Activated CD4-positive, alpha-beta T cell treated with anti-CD3 and anti-CD28 coated beads for 36 hours (primary cell): ENCODE data around the gene ECSCR. TPM values are rescaled to one million over a fixed set of nuclear protein-coding genes. Genes with fewer than 3 reads are reported as not detected.
A peak's percentile ranks its signal among the peaks of the same experiment; 100 is the strongest.
"Not testable (repeated sequence)": the region's sequence is repeated elsewhere in the genome, so short reads cannot be mapped to it uniquely, and the experiment has no call there.

ENCODE experiments used
- ATAC-seq: fragments of 200-7000 bp; cut with Tn5 transposase; one replicate; pipeline ENCODE4 v1.10.0; 2021; ENCODE audit warnings: mild to moderate bottlenecking, moderate library complexity
- CTCF ChIA-PET: fragments of 350-600 bp; sonication (Branson Sonifier 250); formaldehyde crosslinking; loops from one replicate; lab custom pipeline; 2021; ENCODE audit warnings: antibody characterized with exemption; lab: Charles Lee
- POLR2A ChIA-PET: fragments of 350-600 bp; sonication (Branson Sonifier 250); formaldehyde crosslinking; loops from one replicate; lab custom pipeline; 2021; ENCODE audit warnings: antibody characterized with exemption, inconsistent platforms; lab: Charles Lee
- DNase-seq: peaks from one replicate; pipeline ENCODE4 v3.0.0-alpha.2; 2020
- H3K27ac Mint-ChIP-seq: one replicate; pipeline ENCODE4 v1.8.0; 2021; ENCODE audit warnings: mixed read lengths
- H3K27me3 Mint-ChIP-seq: one replicate; pipeline ENCODE4 v1.8.0; 2021; ENCODE audit warnings: mixed read lengths
- H3K36me3 Mint-ChIP-seq: one replicate; pipeline ENCODE4 v1.8.0; 2021; ENCODE audit warnings: low read depth, mixed read lengths
- H3K4me1 Mint-ChIP-seq: one replicate; pipeline ENCODE4 v1.8.0; 2021; ENCODE audit warnings: mixed read lengths
- H3K4me3 Mint-ChIP-seq: one replicate; pipeline ENCODE4 v1.8.0; 2021; ENCODE audit warnings: mild to moderate bottlenecking, moderate library complexity, mixed read lengths
- H3K9me3 Mint-ChIP-seq: one replicate; pipeline ENCODE4 v1.8.0; 2021; ENCODE audit warnings: low read depth, mixed read lengths
- intact Hi-C, 2 experiments: fragments of 100-400 bp; cut with DNase I in 1 of 2; cut with micrococcal nuclease in 1 of 2; formaldehyde crosslinking; loops; one replicate each; pipeline versions ENCODE4 v1.14.2 to v1.15.1; 2022 to 2024; cut with DNase I, micrococcal nuclease
- total RNA-seq, 2 experiments: library from RNA; stranded (reverse); gene quantifications; one replicate each; pipeline ENCODE4 v1.2.3, GENCODE V29; 2021

Gene ECSCR
- total RNA-seq, 2 experiments from 2014 or later: 0.83 to 2.6 TPM

DNA sequence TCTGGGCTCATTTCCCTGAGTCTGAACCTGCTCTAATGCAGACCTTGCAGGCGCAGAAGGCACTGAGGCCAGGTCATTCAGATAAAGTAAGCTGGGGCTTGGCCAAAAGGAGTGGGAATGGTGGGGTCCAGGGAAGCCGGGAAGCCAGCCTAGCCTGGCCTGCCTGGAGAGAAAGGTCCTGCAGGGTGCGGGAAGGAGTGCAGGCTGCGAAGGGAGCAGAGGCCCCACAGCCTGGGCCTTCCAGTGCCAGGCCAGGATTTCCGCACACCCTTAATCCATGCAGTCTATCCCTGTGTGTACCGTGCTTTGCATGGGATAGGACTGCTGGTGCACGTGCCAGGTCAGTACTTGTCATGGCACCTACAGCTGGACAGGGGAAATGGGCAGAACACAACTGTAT lies 23.7 kb upstream of the ECSCR start:
- ChIA-PET CTCF (interaction anchor here (0.5 to 1.0 kb wide), 2 partner anchors 27 to 226 kb away, joined by 3 read pairs; no protein-coding TSS in a partner anchor), POLR2A (interaction anchor here (0.6 kb wide), 1 partner anchor 29 kb away, joined by 3 read pairs; no protein-coding TSS in a partner anchor)
- Mint-ChIP-seq H3K4me1 (peaks cover 15% of the 10 kb centered on the region), H3K9me3 (no peaks in the 10 kb centered on the region), H3K27me3 (no peaks in the 10 kb centered on the region), H3K36me3 (no peaks in the 10 kb centered on the region), H3K27ac (no peak overlapping the region), H3K4me3 (no peak overlapping the region)
- no peak for DNase-seq
- no peak for ATAC-seq
- intact Hi-C loops: no loop called here

DNA sequence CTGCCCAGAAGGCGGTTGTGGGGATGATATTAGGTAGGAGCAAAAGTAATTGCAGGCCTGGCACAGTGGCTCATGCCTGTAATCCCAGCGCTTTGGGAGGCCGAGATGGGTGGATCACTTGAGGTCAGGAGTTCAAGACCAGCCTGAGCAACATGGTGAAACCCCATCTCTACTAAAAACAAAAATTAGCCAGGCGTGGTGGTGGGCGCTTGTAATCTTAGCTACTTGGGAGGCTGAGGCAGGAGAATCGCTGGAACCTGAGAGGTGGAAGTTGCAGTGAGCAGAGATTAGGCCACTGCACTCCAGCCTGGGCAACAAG lies 20.3 kb upstream of the ECSCR start:
- not testable (repeated sequence) for ATAC-seq, H3K9me3 Mint-ChIP-seq, H3K27me3 Mint-ChIP-seq, DNase-seq
- Mint-ChIP-seq H3K4me1 (peaks cover 31% of the 10 kb centered on the region), H3K27ac (peak overlapping the region; percentile 99), H3K4me3 (peak overlapping the region; percentile 88), H3K36me3 (peaks cover 25% of the 10 kb centered on the region)
- intact Hi-C loops: loop anchor here (1.0 to 2.0 kb wide), 9 partner anchors 24 to 80 kb away; partner anchors contain the start of genes DNAJC18 (in 2 of the 2) and UBE2D2 (in 1 of the 2)
- ChIA-PET POLR2A (interaction anchor here (0.7 to 2.6 kb wide), 12 partner anchors 9 to 187 kb away, joined by 3 to 22 read pairs (median 8); partner anchors contain the start of genes DNAJC18, SMIM33 and UBE2D2), CTCF (interaction anchor here (0.6 to 3.8 kb wide), 14 partner anchors 9 to 912 kb away, joined by 3 to 32 read pairs (median 4); partner anchors contain the start of genes DNAJC18 and UBE2D2)

DNA sequence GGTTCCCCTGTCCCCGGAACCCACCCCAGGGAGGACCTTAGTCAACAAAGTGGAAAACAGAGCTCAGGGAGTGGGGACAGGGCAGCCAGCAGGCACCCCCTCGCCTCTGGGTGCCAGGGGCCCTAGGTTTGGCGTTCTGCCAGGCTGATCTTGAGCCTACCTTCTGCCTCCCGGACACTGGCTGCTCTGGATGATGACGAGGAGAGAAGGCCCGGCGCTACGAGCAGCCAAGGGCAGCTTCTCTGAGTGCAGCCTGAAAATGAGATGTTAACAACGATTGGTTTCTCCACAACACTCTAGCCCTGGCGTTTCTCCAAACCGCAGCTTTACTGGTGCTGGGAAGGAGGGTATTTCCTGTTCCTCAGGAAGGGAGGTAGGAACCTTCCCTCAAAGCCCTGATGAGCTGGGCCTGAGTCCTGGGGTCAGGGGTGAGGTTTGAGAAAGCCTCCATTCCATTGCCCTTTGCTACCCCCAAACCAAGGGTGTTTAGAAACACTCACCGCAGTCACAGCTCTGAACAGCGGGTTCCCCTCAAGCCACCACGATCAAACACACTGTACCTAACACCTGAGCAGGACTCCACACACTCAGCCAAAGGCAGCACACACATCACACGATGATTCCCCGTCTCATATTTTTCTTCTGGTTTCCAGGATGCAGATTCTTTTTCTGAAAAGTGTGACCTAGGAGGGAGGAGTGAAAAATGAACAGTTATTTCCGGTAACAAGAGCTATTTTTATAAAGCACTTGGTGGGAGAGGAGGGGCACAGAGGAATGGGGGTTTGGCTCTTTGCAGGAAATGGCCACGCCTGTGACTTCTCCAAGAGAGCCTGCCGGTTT lies 19.7 kb upstream of the ECSCR start, which contains the start of gene STING1:
TSS of gene STING1 (minus strand) at position 709 of the 840 bp plus-strand sequence. CDS start 1,054 bp downstream, outside the sequence.
- POLR2A ChIA-PET: interaction anchor here (0.6 to 2.6 kb wide), 16 partner anchors 9 to 187 kb away, joined by 3 to 22 read pairs (median 6); partner anchors contain the start of genes DNAJC18, SMIM33 and UBE2D2

DNA sequence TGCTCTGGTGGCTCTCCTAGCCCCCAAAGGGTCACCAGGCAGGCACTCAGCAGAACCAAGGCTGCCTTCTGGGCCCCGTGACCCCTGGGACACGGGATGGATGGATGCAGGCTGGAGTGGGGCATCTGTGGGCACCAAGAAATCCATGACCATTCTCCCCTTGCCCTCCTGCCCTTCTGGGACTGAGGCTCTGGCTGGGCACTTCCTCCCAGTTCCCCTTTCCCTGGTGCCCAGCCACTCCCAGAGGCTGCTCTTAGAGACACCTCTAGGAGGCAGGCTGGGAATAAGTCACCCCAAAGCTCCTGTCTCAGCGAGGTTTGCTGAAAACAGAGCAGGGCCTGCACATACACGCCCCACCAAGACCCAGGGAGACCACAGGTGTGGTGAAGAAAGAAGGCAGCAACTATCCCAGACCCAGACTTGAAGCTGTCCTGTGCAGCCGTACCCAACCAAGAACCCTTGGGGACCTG lies 19.1 kb upstream of the ECSCR start:
- Mint-ChIP-seq H3K27me3 (no peaks in the 10 kb centered on the region), H3K4me1 (peaks cover 39% of the 10 kb centered on the region), H3K4me3 (peak overlapping the region; percentile 88), H3K9me3 (no peaks in the 10 kb centered on the region), H3K27ac (peak overlapping the region; percentile 99), H3K36me3 (peaks cover 34% of the 10 kb centered on the region)
- ChIA-PET POLR2A (interaction anchor here (0.7 to 2.6 kb wide), 13 partner anchors 11 to 82 kb away, joined by 3 to 22 read pairs (median 6); partner anchors contain the start of genes DNAJC18, SMIM33 and SPATA24), CTCF (interaction anchor here (1.0 to 3.8 kb wide), 11 partner anchors 8 to 68 kb away, joined by 3 to 32 read pairs (median 7); partner anchors contain the start of genes DNAJC18 and SMIM33)
- DNase-seq (peak; percentile 52), ATAC-seq (peak; percentile 37)
- intact Hi-C loops: loop anchor here (1.0 to 2.0 kb wide), 9 partner anchors 22 to 80 kb away; partner anchors contain the start of genes DNAJC18 (in 2 of the 2) and UBE2D2 (in 1 of the 2)

More for the DNA sequence above, 19.7 kb upstream of the ECSCR start, which contains the start of gene STING1:
- intact Hi-C loops: loop anchor here (1.0 to 2.0 kb wide), 9 partner anchors 23 to 79 kb away; partner anchors contain the start of genes DNAJC18 (in 2 of the 2) and UBE2D2 (in 1 of the 2)
- peak within 1 kb of the TSS; percentile 99 for H3K27ac Mint-ChIP-seq
- peaks cover 30% of the 10 kb centered on the region for H3K36me3 Mint-ChIP-seq
- peak; percentile 84 for DNase-seq
- CTCF ChIA-PET: interaction anchor here (0.6 to 3.8 kb wide), 18 partner anchors 8 to 911 kb away, joined by 3 to 32 read pairs (median 4); partner anchors contain the start of genes DNAJC18, SMIM33 and UBE2D2
- H3K4me1 Mint-ChIP-seq: peaks cover 35% of the 10 kb centered on the region
- H3K27me3 Mint-ChIP-seq: no peaks in the 10 kb centered on the region
- H3K9me3 Mint-ChIP-seq: no peaks in the 10 kb centered on the region
- peak within 1 kb of the TSS; percentile 88 for H3K4me3 Mint-ChIP-seq
- ATAC-seq: peak; percentile 64

DNA sequence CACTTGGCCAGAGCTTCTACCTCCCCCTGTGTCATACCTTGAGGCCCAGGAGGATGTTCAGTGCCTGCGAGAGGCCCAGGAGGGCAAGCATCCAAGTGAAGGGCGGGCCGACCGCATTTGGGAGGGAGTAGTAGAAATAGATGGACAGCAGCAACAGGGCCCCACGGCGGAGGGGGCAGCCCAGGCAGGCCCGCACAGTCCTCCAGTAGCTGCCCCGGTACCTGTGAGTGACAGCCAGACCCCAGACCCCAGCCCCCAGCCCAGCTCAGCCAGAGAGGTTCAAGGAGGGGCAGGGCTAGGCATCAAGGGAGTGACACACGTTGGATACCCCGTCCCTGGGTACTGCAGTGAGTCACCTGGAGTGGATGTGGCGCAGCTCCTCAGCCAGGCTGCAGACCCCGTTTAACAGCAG lies 18.6 kb upstream of the ECSCR start:
- ATAC-seq: peak; percentile 67
- H3K4me1 Mint-ChIP-seq: peaks cover 43% of the 10 kb centered on the region
- peaks cover 38% of the 10 kb centered on the region for H3K36me3 Mint-ChIP-seq
- POLR2A ChIA-PET: interaction anchor here (0.5 to 2.6 kb wide), 9 partner anchors 10 to 90 kb away, joined by 3 to 22 read pairs (median 6); partner anchors contain the start of genes DNAJC18, SMIM33 and SPATA24
- H3K27ac Mint-ChIP-seq: peak overlapping the region; percentile 99
- peak; percentile 66 for DNase-seq
- CTCF ChIA-PET: interaction anchor here (1.0 to 3.8 kb wide), 9 partner anchors 7 to 69 kb away, joined by 3 to 32 read pairs (median 7); partner anchors contain the start of genes DNAJC18 and SMIM33
- no peaks in the 10 kb centered on the region for H3K9me3 Mint-ChIP-seq
- H3K27me3 Mint-ChIP-seq: no peaks in the 10 kb centered on the region
- peak overlapping the region; percentile 88 for H3K4me3 Mint-ChIP-seq
- intact Hi-C loops: no loop called here

DNA sequence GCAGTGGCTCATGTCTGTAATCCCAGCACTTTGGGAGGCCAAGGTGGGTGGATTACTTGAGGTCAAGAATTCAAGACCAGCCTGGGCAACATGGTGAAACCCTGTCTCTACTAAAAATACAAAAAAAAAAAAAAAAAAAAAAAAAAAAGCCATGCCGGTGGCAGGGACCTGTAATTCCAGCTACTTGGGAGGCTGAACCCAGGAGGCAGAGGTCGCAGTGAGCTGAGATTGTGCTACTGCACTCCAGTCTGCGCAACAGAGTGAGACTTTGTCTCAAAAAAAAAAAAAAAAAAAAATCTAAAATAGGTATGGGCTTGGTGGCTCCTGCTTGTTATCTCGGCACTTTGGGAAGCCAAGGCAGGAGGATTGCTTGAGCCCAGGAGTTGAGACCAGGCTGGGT lies 17.2 kb upstream of the ECSCR start:
- CTCF ChIA-PET: interaction anchor here (0.7 to 3.8 kb wide), 3 partner anchors 24 to 57 kb away, joined by 3 to 32 read pairs (median 3); no protein-coding TSS in a partner anchor
- DNase-seq, ATAC-seq, POLR2A ChIA-PET, H3K9me3 Mint-ChIP-seq, intact Hi-C loops, H3K4me3 Mint-ChIP-seq, H3K27ac Mint-ChIP-seq, H3K27me3 Mint-ChIP-seq: not testable (repeated sequence)
- peaks cover 49% of the 10 kb centered on the region for H3K36me3 Mint-ChIP-seq
- H3K4me1 Mint-ChIP-seq: peaks cover 55% of the 10 kb centered on the region

DNA sequence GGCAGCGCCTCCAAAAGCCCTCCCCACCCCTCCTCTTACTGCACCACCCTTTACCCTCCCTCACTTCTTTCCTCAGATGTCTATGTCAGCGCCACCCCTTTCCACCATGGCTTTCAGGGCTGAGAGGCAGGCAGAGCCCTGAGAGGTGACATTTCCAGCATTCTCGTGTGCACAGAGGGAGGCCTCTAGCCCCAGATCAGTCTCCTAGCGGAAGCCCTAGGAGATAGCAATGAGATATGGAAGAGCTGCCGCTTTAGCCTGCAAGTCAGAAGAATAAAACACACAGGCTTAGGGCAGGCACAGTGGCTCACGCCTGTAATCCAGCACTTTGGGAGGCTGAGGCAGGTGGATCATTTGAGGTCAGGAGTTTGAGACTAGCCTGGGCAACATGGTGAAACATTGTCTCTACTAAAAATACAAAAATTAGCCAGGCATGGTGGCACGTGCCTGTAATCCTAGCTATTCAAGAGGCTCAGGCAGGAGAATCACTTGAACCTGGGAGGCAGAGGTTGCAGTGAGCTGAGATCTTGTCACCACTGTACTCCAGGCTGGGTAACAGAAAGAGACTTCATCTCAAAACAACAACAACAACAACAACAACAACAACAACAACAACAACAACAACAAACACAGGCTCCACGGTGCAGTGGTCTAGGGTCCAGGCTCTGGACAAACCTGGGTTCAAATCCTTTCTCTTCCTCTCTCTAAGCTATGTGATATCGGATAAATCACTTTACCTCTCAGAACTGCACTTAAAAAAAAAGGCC lies 16.3 kb upstream of the ECSCR start:
- POLR2A ChIA-PET: interaction anchor here (0.6 to 1.2 kb wide), 4 partner anchors 11 to 172 kb away, joined by 3 to 4 read pairs (median 3); no protein-coding TSS in a partner anchor
- CTCF ChIA-PET: interaction anchor here (0.7 to 1.6 kb wide), 5 partner anchors 21 to 54 kb away, joined by 3 to 5 read pairs (median 3); no protein-coding TSS in a partner anchor
- DNase-seq, H3K9me3 Mint-ChIP-seq, H3K27me3 Mint-ChIP-seq, ATAC-seq, intact Hi-C loops: not testable (repeated sequence)
- H3K4me1 Mint-ChIP-seq: peaks cover 64% of the 10 kb centered on the region
- H3K36me3 Mint-ChIP-seq: peaks cover 49% of the 10 kb centered on the region
- peak overlapping the region; percentile 70 for H3K27ac Mint-ChIP-seq
- peak overlapping the region; percentile 56 for H3K4me3 Mint-ChIP-seq

DNA sequence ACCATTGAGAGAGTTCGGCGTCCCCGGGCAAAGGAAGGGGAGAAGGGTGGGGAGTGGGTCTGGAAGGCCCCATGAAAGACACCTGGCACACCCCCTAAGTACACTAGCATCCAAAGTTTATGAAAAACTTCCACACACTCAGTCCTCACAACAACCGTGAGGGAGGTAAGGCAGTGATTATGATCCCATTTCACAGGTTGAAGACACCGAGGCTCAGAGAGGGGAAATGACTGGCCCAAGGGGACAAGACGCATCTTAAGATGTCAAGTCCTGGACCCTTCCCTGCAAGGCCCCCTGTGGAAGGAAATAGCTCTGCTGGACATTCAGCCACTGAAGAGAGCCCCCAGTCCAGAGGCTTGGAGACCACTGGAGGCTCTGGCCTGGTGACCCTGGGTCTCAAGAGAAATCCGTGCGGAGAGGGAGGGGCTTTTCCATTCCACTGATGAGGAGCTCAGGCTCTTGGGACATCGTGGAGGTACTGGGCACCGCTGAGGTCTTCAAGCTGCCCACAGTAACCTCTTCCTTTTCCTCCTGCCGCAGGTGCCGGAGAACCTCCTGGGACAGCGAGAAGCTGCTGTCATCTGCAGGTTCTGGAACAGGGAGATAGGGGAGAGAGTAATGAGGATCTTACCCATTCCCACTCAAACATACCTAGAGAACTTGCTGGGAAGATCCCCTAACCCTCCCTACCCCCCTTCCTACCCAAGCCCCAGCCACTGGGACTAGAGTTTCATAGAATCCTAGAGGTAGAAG lies 13.5 kb upstream of the ECSCR start:
- Mint-ChIP-seq H3K27ac (peak overlapping the region; percentile 86), H3K36me3 (peaks cover 50% of the 10 kb centered on the region), H3K4me3 (no peak overlapping the region), H3K27me3 (no peaks in the 10 kb centered on the region), H3K9me3 (no peaks in the 10 kb centered on the region), H3K4me1 (peaks cover 83% of the 10 kb centered on the region)
- intact Hi-C loops: no loop called here
- no peak for ATAC-seq
- ChIA-PET POLR2A (interaction anchor here (0.8 to 1.2 kb wide), 2 partner anchors 18 to 27 kb away, joined by 3 read pairs; no protein-coding TSS in a partner anchor), CTCF (no interaction called here)
- no peak for DNase-seq

DNA sequence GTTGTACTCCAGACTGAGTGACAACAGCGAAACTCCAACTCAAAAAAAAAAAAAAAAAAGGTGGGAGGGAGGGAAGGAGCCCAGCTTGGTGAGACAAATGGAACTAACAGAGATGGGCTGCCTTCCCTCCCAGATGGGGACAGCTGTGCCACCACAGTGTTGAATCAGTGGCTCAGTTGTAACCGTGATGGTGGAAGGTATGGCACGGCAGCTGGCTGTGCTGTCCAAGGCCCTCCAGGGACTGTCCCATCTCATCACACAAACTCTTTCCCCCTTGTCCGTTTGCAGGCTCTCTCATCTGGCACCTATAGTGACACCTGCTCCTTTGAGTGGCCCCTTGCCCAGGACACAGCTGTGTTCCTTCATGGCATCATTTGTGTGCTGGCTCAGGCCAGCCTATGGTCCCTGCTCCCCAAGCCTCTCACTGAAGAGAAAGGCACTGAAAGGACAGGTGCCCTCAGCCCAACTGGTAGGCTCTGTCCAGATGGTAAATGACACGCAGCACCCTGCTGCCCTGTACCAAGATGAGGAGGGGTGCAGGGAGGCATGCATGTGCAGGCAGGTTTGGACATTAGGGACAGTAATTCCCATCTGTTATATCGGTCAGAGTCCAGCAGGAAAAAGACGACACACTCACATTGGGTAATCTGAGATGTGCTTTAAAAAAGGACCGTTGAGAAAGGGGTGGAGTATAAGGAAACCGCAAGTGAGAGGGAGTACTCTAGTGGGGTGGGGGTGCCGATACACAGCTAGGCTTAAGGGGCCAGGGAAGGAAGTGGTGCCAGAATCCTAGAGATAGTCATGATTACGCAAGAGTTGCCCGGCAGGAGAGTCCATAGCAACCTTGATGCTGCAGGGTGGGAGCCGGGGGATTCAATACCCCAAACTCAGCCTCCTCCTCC lies 12.6 kb upstream of the ECSCR start:
- ChIA-PET CTCF (interaction anchor here (2.0 kb wide), 1 partner anchor 27 kb away, joined by 10 read pairs; no protein-coding TSS in a partner anchor), POLR2A (interaction anchor here (0.5 to 1.4 kb wide), 6 partner anchors 26 to 1197 kb away, joined by 3 to 8 read pairs (median 4); partner anchors contain the start of gene DNAJC18)
- Mint-ChIP-seq H3K27me3 (no peaks in the 10 kb centered on the region), H3K36me3 (peaks cover 42% of the 10 kb centered on the region), H3K4me1 (peaks cover 83% of the 10 kb centered on the region), H3K27ac (peak overlapping the region; percentile 86), H3K4me3 (peak overlapping the region; percentile 9), H3K9me3 (no peaks in the 10 kb centered on the region)
- ATAC-seq (peak; percentile 13), DNase-seq (peak; percentile 41)
- intact Hi-C loops: no loop called here
